Measurements from ENCODE around the gene ZNF608.
A peak's percentile ranks its signal among the peaks of the same experiment; 100 is the strongest.

The ZNF608 gene

DNA sequence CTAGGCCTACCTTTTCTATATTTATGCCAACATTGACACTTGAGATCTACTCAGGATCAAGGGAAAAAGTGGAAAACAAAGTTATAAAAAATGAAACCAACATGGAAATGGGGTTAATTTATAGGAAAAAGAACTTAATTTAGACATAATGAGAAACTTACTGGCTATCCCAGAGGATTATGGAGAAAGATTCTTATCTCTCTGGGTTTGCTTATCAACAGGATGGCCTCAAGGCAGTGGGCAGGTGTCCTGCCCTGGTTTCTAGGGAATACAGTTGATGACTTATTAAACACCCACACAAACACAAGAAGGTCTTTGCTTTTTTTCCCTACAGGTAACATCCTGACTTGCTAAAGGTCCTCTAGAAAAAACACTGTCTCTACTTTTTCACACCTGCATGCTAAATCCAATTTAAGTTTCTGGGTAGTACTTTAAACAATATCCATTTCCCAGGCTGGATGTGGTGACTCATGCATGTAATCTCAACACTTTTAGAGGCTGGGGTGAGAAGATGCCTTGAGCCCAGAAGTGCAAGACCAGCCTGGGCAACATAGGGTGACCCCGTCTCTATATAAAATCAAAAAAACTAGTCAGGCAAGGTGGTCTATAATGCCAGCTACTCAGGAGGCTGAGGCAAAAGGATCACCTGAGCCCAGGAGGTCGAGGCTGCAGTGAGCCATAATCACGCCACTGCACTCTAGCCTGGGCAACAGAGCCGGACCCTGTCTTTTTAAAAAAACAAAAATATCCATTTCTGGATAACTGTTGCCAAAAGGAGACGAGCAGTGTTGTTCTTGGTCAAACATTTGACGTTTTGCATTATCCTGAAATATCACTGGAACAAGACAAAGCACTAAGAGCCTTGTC is 6.6 kb upstream of the ZNF608 start:
- DNase-seq (ENCODE audit: low spot score) = no peak

DNA sequence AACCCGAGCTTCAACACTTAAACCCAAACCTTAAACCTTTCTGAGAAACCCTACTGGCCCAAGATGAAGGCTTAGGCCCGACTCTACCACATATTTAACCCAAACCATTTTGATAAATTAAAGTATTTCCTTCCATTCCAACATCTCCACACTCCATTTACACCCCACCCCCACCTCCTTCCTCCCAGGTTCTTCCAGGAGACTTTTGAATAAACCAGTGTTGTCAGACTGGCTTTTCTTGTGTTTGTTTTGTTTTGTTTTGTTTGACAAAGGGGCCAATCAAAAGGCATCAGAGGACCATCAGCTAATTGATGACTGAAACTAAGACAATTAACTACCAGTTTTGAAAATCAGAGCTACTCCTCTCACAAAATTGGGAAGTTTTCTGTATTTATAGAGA is 4.6 kb upstream of the ZNF608 start:
- DNase-seq (ENCODE audit: low spot score) = no peak

DNA sequence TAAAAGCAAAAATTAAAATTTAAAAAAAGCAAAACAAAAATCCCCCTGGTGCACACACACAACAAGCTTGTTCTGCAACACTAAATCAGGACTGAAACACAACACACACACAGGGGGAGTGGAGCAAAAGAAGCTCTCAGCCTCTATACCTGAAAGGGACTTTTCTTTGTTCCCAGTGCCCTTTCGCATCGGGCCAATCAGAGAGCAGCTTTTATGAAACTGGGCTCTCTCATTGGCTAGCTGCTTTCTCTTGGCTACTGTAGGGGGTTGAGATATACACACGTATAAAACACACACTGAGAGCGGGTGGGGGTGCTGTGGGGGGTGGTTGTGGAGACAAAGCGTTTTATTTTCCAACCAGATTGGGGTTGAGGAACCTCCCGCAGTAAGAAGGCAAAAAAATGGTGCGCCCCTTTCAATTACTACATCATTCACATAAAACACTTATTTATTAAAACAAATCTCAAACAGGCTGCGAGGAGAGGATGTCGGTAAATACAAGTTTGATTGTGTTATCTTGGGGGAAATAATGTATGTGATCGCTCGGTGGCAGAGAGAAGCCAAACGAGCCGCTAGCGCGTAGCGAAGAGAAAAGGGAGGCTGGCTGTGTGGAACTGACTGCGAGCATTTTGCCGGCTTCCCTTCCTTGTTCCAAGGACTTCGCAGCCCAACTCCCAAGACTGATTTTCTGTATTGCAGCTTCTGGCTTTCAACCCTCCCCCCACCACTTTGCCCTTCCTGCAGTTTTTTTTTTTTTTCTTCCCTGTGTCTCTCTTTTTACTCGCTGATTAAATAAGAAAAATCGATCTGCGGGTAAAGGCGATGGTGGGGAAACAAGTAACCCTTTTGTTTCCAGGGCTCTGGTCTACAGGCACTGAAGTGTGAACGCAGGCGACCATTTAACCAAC is 2.5 kb upstream of the ZNF608 start:
- no peak for DNase-seq (ENCODE audit: low spot score)

DNA sequence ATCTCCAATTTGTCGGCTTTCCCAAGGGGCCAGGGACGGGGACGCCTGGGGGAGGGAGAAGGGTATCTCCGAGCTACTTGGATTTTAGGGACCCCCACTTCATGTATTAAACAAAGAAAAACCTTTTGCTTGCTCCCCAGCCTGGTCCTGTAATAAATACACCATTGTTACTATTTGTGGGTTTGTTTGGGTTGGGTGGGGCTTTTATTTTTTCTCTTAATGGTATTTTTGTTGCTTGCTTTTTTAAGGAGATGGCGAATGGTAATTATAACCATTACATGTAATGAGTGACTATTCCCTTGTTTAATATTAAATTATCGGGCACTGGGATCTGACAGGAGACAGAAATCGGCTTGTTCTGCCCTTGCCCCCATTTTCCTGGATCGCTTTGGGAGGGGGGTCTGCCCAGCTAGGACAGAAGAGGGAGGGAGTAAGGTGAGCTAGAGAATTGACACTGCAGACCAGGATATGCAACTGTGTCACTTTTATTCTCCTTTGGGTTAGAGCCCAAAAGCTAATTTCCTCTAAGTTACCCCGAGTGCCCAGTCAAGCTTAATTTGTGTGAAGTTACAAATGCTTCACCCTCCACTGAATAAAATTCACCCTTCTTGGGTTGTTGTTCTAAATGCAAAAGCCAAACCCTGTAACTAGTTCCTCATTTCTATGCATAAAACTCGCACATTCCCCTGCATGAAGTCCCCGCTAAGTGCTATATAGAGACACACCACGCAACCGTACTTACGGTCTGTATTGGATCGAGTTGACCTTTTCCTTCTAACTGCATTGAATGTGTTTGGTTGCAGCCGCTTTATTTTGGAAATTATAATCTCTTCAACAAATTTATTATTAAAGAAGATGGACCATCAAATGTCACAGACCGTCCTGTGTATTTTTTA is 1.6 kb upstream of the ZNF608 start:
- DNase-seq (ENCODE audit: low spot score) = no peak

DNA sequence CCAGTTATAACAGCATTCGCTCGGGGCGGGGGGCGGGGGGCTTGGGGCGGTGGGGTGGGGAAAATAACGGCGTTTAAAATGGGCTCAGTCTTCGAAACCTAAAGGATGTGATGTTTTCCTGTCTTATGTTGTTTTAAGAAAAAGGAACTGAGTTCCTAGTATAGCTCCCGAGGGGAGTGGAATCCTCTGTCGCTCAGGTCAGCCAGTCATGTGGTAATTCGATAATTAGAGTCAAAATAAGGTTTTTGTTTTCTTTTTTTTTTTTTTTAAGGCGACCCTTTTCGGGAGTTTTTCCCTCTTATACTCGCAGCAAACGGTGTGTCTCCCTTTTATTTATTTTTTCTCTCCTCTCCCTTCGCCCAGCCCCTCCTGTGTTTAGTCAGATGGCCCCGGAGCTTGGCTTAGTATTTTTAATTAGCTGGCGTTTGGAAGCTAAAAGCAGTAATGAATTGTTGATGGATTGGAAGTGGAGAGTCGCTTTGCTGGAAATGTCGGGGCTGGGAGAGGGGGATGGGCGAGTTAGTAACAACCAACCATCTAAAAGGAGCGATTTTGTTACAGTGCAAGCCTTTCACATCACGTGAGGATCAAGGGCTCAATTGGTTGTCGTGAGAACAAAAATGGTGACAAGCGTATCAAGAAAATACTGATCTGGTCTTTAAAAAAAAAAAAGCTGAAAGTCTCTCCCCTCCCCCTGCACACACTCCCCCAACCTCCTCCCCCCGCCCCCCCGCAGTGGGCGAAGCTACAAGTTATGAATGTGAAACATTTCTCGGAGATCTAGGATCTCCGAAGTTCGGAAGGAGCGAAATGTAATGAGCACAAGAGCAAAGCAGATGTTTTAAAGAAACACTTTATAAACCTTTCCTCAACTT is 714 bp upstream of the ZNF608 start:
- no peak for DNase-seq (ENCODE audit: low spot score)

DNA sequence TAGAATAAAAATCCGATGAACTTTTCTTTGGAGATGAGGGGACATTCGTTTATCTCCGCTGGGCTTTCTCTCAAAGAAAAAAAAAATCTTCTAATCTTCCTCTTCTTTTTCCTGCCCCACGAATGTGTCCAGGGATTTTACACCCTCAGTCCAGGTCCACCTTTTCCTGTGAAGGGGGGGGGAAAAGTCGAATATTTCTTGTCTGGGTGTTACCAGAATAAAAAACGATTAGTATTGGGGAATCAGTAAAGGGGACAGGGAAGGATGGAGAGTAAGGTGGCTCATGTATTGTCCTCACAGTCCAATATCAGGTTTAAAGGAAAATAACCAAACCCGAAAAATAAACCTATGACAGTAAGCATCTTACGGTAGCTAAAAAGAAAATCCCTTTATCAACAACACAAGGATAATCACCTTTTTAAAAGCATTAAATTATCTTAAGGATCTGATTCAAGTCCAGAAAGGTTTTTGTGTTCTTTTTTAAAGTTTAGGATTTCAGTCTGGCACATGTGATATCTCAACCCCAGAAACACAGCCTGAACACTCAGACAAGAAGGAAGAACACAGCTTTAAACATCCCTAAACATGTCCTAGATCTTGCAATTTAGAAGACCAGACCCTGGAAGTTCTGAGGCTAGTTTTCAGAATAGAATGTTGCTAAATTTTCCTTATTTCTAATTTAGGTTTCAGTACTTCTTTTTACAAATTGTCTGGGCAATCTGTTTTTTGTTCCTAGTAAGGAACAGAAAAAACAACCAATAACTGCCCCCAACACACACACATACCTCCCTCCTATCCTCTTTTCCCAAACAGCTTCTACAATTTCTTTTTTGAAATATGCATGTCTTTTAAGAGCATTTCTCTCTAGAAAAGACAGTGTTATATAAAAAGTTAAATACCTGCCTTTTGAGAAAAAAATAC is 1.2 kb downstream of the ZNF608 start:
- DNase-seq (ENCODE audit: low spot score) = no peak

DNA sequence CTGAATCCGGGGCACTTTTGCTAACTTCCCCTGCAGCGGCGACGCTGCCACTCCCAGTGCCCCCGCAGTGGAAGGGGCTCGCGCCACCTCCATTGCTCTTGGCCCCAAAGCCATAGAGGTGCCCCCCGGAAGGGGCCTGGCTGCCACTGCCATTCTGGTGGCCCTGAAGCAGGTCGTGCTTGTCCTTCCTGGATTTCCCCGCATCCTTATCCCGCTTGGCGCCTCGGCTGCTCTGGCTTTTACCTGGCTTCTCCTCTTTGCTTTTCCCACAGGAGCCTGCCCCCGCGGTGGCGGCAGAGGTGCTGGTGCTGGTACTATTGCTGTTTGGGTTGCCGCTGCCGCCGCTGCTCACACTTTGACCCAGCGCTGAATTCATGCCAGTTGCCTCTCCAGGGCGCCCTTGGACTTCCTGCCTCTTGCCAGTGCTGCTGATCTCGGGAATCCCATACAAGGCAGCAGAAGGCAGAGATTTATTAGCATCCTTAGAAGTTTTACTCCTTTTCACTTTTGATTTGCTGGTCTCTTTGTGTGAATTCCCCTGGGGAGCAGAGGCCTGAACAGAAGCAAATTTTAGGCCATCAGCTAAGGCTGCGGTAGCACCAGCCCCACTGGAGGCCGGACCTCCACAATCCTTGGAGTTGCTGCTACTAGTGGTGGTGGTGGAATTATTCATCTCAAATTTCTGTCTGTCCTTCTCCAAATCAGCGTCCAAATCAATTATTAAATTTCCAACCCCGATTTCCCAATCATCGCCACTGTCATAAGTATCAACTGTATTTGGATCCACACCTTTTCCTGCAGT is 2.1 kb downstream of the ZNF608 start:
- no peak for DNase-seq (ENCODE audit: low spot score)

DNA sequence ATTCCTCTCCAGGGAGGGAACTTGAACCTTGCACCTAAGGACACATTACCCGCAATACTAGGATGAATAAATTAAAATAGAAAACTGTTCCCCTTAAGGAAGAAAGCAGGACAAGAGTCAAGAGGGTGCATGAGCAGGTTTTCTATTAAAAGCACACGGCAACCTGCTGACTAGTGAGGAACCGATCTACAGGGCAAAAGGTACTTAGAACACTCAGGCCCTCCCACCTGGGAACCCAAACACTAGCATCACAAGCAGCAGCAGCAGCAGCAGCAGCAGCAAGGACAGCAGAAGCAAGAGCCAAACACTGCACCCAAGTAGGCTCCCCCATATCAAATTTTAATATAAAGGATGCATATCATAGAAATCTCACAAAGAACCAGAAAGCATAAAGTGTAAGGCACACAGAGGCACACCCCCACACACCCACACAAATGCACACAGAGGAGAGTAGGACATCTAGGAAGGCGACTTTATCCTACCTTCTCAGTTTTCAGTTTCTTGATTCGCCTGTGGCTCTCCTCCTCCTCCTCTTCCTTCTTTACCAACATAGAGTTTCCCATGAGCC is 2.8 kb downstream of the ZNF608 start:
- no peak for DNase-seq (ENCODE audit: low spot score)

DNA sequence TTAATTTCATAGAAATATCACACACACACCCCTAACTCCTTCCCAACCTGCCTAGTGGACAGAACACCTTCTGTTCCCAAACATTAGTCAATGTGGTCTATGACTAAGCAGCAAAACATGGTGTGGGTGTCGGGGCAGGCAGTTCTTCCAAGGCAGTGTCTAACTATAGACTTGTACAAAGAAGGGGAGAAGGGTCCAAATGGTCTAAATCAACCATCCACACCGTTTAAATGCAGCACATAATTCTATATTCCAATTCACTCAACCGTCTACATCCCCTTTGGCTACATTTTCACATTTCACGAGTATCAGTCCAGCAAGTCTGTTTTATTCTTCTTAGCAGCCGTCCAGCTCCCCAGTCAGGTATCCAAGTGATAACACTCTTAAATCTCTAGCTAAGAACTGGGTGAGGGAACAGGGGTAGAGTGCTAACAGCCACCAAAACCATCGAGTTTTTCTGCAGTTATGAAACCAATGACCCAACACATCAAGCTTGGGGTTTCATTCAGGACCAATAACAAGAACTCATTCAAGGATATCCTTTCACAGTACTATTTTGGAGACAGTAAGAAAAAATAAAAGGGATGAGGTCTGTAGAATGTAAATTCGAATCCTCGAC is 3.3 kb downstream of the ZNF608 start:
- peak; percentile 51 for DNase-seq (ENCODE audit: low spot score)

DNA sequence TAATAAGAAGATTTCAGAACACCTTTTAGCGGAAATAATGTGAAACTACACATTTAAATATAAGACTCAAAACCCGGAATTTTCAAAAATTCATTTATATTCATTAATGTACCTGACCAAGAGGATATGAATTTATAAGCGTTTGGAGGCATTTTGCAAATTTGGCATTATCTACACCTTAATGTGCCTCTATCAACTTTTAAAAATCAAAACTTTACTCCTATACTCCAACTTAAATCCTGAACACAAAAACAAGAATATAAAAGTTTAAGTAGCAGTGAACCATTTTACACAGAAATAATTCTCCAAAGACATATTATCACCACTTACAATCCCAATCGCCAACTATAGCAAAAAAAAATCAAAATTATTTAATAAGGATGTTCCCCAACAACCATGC is 3.9 kb downstream of the ZNF608 start:
- DNase-seq (ENCODE audit: low spot score) = no peak

DNA sequence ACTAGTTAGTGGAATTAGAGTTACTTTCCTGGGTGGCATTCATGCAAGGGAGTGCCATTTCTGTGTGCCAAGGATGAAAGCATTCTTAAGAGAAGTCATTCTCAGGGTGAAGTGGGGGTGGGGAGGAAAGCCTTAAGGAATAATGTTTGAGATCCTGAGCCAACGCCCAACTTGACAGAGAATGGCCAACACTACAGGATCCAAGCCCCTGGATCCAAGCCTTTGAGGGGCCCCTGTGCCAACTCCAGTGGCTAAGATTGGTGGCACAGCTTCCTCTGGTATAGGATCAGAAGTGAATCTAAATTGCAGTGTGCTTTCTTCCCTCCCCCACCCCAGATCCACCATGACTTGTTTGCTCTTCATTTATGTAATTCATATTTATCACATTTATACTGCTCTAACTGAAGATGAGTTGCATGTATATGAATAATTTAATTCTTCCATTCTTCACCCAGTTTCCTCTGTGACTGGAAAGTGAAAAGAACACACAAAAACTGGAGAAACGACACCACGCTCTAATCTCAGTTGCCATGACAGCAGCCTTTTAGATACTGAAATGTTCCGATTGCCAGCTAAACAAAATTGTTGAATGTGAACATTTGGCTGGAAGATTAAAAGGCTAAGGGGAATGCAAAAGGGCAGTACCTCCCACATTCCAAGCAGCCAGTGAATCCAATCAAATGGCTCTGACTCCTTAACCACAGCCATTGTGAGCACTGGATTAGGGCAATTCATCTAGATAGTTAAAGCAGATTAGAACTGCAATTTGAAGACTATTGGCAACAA is 4.5 kb downstream of the ZNF608 start:
- no peak for DNase-seq (ENCODE audit: low spot score)

DNA sequence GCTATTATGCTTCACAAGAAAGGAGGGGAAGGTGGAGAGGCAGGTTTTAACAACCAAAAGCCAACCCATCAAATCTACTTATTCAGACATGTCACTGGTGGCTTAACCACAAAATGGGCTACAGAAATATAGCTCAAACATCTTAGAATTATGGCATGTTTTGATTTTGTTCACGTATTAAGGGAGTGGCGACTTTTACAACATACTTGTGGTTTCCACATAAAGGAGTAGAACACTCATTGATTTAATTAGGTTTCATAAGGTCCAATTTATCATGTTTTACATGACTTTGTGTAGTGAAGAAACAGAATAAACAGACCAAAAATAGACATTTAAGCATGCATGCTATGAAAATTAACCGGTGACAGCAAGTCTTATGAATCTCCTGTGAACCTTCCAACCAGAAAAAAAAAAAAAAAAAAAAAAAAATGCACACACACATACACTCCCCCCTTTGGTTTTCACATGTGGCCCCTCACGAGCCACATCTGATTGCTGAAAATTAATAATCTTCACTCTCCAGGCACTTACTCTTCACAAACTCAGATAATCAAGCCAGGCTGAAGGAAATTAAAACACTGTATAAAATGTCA is 5.4 kb downstream of the ZNF608 start:
- DNase-seq (ENCODE audit: low spot score) = no peak

DNA sequence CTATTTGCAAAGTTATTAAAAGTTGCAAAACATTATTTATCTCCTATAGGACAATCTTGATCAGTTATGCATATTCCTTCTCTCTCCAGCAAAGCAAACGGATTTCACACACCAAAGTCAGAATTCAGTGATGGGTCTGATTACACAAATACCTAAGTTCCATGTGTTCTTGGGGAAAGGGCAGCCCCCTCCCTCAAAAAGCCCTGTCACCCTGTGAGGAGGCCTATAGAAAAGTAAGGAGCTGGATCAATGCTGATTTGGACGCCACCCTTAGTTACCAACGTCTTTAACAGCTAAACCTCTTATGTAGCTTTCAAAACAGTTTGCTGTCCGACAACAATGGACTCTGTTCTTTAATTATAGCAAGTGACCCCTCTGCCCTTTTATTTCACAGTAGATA is 6.4 kb downstream of the ZNF608 start:
- DNase-seq (ENCODE audit: low spot score) = no peak

DNA sequence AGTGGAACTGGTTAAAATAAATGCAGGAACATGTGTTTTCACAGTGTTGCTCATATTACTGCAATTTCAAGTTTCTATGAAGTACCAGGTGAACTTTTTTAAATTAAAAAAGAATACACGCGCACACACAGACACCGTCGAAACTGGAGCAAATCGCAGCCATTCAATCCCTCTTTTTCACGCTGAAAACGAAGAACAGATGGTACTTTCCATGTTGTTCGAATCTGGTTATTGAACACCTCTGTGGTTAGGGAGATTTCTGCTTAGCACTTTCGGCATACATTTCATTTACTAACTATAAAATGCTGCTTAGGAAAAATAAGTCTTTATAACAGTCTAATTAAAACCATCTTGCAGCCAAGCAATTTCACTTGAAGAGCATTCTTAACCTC is 6.8 kb downstream of the ZNF608 start:
- no peak for DNase-seq (ENCODE audit: low spot score)

DNA sequence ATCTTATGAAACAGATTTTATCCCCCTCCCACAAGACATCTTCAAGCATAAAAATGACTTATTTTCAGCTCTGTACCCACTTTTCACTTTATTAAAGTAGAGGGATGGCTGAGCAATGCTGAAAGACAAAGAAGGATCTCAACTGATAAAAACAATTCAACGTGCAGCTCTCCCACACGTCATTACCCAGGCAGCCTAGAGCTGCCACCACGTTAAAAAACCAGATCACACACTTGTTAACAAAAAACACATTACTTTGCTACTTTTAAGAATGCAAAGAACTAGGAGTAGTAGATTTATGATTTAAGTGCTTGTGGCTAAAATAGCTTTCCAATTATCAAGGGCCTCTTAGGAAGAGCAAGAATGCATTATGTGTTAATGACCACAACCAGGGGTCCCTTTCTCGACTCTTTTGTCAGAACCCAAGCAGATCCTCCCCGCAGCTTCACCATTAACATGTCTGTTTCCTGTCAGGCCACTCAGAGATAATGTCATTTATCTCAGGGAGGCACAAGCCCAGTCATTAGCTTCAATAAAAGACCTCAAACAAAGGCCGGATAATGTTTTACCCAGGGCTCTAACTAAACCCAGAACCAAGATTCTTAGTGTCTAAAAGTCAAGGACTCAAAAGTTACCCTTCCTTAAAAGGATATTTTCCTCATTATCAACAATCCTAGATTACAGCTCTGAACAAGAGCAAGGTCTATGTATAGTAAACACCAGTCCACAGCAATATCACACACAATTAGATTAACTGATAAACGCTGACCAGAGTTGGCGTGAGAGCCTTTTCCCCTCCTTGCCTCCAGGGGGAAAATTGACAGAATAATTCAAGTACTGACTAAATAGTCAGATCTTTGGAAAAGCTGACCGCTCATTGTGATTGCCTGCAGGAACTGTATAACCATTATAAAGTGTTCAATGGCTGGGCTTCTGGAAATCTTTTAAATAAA is 7.5 kb downstream of the ZNF608 start:
- no peak for DNase-seq (ENCODE audit: low spot score)

DNA sequence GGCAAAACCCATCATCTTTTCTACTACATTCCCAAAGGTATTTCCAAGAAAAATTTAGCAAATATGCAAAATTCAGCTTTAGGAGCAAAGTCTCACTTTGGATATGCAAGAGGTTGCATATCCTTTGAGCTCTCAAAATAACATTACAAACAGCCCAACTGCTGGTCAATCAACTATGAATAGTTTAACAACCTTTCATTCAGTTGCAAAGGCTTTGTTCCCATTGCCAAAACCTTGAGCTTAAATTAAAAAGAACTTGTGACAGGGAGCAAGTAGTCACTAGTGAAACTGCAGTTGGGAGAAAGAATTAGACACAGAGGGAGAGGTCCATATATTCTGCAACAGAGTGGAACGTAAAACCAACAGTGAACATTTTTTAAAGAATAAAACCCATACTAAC is 8.8 kb downstream of the ZNF608 start:
- DNase-seq (ENCODE audit: low spot score) = no peak
